HepG2 (cell line): ENCODE measurements around the gene SMURF2.

ENCODE experiments used
- GABPA ChIP-seq, 2 experiments: IDR thresholded peaks; 2 replicates each; pipeline ENCODE4 v1.6.1; 2011 to 2016; ENCODE audit warnings: low read depth in 2 of 2, low read length in 1 of 2, missing biosample characterization in 1 of 2, missing genetic modification characterization in 1 of 2
- KDM5A ChIP-seq: fragments of 200-600 bp; sonication (generic); IDR thresholded peaks from 2 replicates; pipeline ENCODE4 v1.7.0; 2018; ENCODE audit warnings: antibody characterized with exemption, mild to moderate bottlenecking, low read length, borderline replicate concordance
- MYC ChIP-seq: sonication (generic); formaldehyde crosslinking; IDR thresholded peaks from 2 replicates; pipeline ENCODE4 v1.9.0; 2021; ENCODE audit warnings: missing genetic modification reagents, borderline replicate concordance
- NCOR1 ChIP-seq: fragments of 200-600 bp; sonication (generic); IDR thresholded peaks from 2 replicates; pipeline ENCODE4 v1.7.0; 2017; ENCODE audit warnings: antibody characterized with exemption, low read length, borderline replicate concordance
- NR1H2 ChIP-seq: sonication (generic); formaldehyde crosslinking; IDR thresholded peaks from 2 replicates; pipeline ENCODE4 v1.8.1; 2022; ENCODE audit warnings: low read depth, missing genetic modification reagents, borderline replicate concordance
- POLR2AphosphoS5 ChIP-seq: IDR thresholded peaks from 2 replicates; pipeline ENCODE4 v1.6.1; 2012; ENCODE audit warnings: low read depth, low read length
- SOX13 ChIP-seq, 3 experiments: fragments of 450-650 bp in 1 of 3; sonication (generic) in 1 of 3; formaldehyde crosslinking in 1 of 3; IDR thresholded peaks in 2 of 3; conservative IDR thresholded peaks in 1 of 3; 2 replicates each; pipeline versions ENCODE4 v1.5.0 to v1.6.1; 2016 to 2020; ENCODE audit warnings: antibody characterized with exemption in 1 of 3, mild to moderate bottlenecking in 1 of 3, missing compliant biosample characterization in 1 of 3, missing genetic modification reagents in 1 of 3, moderate library complexity in 1 of 3
- ZBTB46 ChIP-seq: sonication (generic); formaldehyde crosslinking; IDR thresholded peaks from 2 replicates; pipeline ENCODE4 v1.4.0; 2020; ENCODE audit warnings: mild to moderate bottlenecking, missing genetic modification reagents, borderline replicate concordance
- ZNF3 ChIP-seq: IDR thresholded peaks from 2 replicates; pipeline ENCODE4 v1.7.0; 2017; ENCODE audit warnings: inconsistent platforms
- ZNF589 ChIP-seq: sonication (generic); formaldehyde crosslinking; conservative IDR thresholded peaks from 2 replicates; pipeline ENCODE4 v1.8.0; 2022; ENCODE audit warnings: mild to moderate bottlenecking, moderate library complexity, missing genetic modification reagents
- TF ChIP-seq, protein P1 (sequence below): sonication (generic); formaldehyde crosslinking; conservative IDR thresholded peaks from 2 replicates; pipeline ENCODE4 v1.5.0; 2020; ENCODE audit warnings: missing genetic modification reagents

DNA sequence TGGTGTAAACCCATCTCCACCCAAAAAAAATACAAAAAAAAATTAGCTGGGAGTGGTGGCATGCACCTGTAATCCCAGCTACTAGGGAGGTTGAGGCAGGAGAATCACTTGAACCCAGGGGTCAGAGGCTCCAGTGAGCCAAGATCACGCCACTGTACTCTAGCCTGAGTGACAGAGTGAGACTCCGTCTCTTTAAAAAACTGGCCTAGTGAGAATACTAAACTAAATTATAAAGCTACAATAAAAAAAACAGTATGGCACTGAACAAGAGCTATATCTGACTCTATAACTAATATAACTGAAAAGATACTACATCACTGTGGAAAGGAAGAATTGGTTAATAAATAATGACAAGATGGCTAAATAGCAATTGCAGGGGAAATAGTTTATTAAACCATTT lies 6.4 kb downstream of the SMURF2 start:
- no peak for TF ChIP-seq NR1H2 (CRISPR knock-in tag)
- TF ChIP-seq KDM5A: no peak
- no peak for TF ChIP-seq SOX13 (IDR thresholded peaks at IDR 0.05)
- TF ChIP-seq SOX13 (CRISPR knock-in tag; conservative IDR thresholded peaks at IDR 0.05 in 1 of 2, IDR thresholded peaks at IDR 0.05 in 1 of 2): no peak
- TF ChIP-seq, protein P1, sequence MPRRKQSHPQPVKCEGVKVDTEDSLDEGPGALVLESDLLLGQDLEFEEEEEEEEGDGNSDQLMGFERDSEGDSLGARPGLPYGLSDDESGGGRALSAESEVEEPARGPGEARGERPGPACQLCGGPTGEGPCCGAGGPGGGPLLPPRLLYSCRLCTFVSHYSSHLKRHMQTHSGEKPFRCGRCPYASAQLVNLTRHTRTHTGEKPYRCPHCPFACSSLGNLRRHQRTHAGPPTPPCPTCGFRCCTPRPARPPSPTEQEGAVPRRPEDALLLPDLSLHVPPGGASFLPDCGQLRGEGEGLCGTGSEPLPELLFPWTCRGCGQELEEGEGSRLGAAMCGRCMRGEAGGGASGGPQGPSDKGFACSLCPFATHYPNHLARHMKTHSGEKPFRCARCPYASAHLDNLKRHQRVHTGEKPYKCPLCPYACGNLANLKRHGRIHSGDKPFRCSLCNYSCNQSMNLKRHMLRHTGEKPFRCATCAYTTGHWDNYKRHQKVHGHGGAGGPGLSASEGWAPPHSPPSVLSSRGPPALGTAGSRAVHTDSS: no peak
- TF ChIP-seq GABPA (IDR thresholded peaks at IDR 0.05; ENCODE audit: low read depth, low read length): no peak
- no peak for TF ChIP-seq GABPA (CRISPR knock-in tag; IDR thresholded peaks at IDR 0.05; ENCODE audit: low read depth)
- TF ChIP-seq ZNF3 (CRISPR knock-in tag): no peak
- TF ChIP-seq ZNF589 (CRISPR knock-in tag): no peak
- no peak for TF ChIP-seq NCOR1
- TF ChIP-seq ZBTB46: no peak
- TF ChIP-seq POLR2AphosphoS5: no peak
- TF ChIP-seq MYC (CRISPR knock-in tag): no peak
